Mucosa of rectum (tissue), 2 donors: ENCODE data around the gene GRM4.
A peak's percentile ranks its signal among the peaks of the same experiment; 100 is the strongest.

Source experiments
- H3K27ac ChIP-seq, 2 donors: one replicate each; pipeline ENCODE4 v1.7.0; 2013; ENCODE audit warnings: inconsistent platforms in 2 of 2, low read depth in 2 of 2, low read length in 2 of 2
- H3K27me3 ChIP-seq, 2 donors: one replicate each; pipeline ENCODE4 v1.7.0; 2013; ENCODE audit warnings: low read length in 2 of 2; ENCODE audit not compliant: control insufficient read depth in 2 of 2, insufficient read depth in 2 of 2
- H3K36me3 ChIP-seq, 2 donors: one replicate each; pipeline ENCODE4 v1.7.0; 2013; ENCODE audit warnings: low read length in 2 of 2; ENCODE audit not compliant: control insufficient read depth in 2 of 2, insufficient read depth in 2 of 2
- H3K4me1 ChIP-seq, 2 donors: one replicate each; pipeline ENCODE4 v1.7.0; 2013; ENCODE audit warnings: low read length in 2 of 2, mild to moderate bottlenecking in 1 of 2; ENCODE audit not compliant: control insufficient read depth in 2 of 2, insufficient read depth in 2 of 2
- H3K4me3 ChIP-seq, 2 donors: one replicate each; pipeline ENCODE4 v1.7.0; 2013; ENCODE audit warnings: low read length in 2 of 2
- H3K9ac ChIP-seq, 2 donors: one replicate each; pipeline ENCODE4 v1.7.0; 2013; ENCODE audit warnings: low read length in 2 of 2, low read depth in 1 of 2, mild to moderate bottlenecking in 1 of 2
- H3K9me3 ChIP-seq, 2 donors: one replicate each; pipeline ENCODE4 v1.7.0; 2013; ENCODE audit warnings: low read length in 2 of 2; ENCODE audit not compliant: control insufficient read depth in 2 of 2
- donor health status: healthy.
- donor health status: Normal muscosa, but diverticular disease.

The GRM4 gene

GRCh38 chr6:34035704-34036356 is 110.1 kb downstream of the GRM4 start:
- Histone ChIP-seq H3K4me3 (no peak overlapping the region), H3K27me3 (no peaks in the 10 kb centered on the region), H3K4me1 (no peaks in the 10 kb centered on the region), H3K9me3 (no peaks in the 10 kb centered on the region), H3K27ac (no peak overlapping the region), H3K9ac (no peak overlapping the region), H3K36me3 (no peaks in the 10 kb centered on the region)

GRCh38 chr6:34035161-34035560 is 110.7 kb downstream of the GRM4 start:
- no peaks in the 10 kb centered on the region for H3K9me3 ChIP-seq
- H3K9ac ChIP-seq = no peak overlapping the region
- H3K27ac ChIP-seq = no peak overlapping the region
- H3K36me3 ChIP-seq = no peaks in the 10 kb centered on the region
- H3K4me3 ChIP-seq = no peak overlapping the region
- no peaks in the 10 kb centered on the region for H3K27me3 ChIP-seq
- no peaks in the 10 kb centered on the region for H3K4me1 ChIP-seq

- Histone ChIP-seq H3K9me3 (no peaks in the 10 kb centered on the region), H3K9ac (no peak overlapping the region), H3K4me1 (no peaks in the 10 kb centered on the region), H3K27ac (no peak overlapping the region), H3K27me3 (no peaks in the 10 kb centered on the region), H3K4me3 (no peak overlapping the region), H3K36me3 (no peaks in the 10 kb centered on the region)
Measured at GRCh38 chr6:34032856-34033255, 113.0 kb downstream of the GRM4 start.

GRCh38 chr6:34031625-34032383 is 114.1 kb downstream of the GRM4 start:
- H3K9me3 ChIP-seq = no peaks in the 10 kb centered on the region
- no peaks in the 10 kb centered on the region for H3K36me3 ChIP-seq
- no peak overlapping the region for H3K4me3 ChIP-seq
- no peak overlapping the region for H3K9ac ChIP-seq
- H3K27me3 ChIP-seq = no peaks in the 10 kb centered on the region
- H3K4me1 ChIP-seq = peaks cover 0 to 2% of the 10 kb centered on the region in 2 donors
- H3K27ac ChIP-seq = no peak overlapping the region

DNA sequence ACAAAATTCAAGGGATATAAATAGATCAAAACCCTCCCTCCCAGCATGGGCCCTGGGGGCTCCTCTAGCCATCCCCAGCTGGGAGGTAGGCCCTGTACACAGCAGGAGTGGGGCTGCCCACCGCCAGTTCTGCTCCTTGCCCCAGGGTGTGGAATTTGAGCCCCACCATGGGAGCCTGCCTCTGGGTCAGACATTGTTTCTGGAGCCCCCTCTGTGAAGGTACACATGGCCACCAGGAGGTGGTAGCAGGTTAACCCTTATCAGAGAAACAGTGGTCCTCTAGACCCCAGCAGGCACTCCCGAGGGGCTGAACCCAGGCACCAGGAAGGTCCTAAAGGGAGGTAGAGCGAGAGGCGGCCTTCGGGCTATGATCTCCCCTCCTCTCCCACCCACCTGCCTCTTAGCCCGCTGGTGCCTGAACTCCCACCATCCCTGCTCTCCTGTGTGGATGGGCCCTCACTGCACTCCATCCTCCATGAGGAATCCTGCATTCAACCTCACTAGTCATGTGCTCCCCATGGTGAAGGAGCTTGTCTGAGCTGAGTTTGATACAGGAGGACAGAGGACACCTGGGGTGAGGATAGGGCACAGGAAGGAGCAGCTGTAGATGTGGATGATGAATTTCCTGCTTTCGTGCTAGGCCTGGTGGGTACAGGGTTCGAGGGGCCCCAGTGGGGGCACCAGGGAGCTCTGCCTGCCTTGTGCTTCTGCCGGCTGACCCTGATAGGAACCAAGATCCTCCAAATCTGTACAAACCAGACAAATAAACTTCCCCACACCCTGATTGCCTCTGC is 114.9 kb downstream of the GRM4 start:
- H3K9ac ChIP-seq = no peak overlapping the region
- no peaks in the 10 kb centered on the region for H3K36me3 ChIP-seq
- no peak overlapping the region for H3K27ac ChIP-seq
- no peaks in the 10 kb centered on the region for H3K9me3 ChIP-seq
- H3K4me1 ChIP-seq = peaks cover 0 to 4% of the 10 kb centered on the region in 2 donors
- H3K27me3 ChIP-seq = no peaks in the 10 kb centered on the region
- no peak overlapping the region for H3K4me3 ChIP-seq

DNA sequence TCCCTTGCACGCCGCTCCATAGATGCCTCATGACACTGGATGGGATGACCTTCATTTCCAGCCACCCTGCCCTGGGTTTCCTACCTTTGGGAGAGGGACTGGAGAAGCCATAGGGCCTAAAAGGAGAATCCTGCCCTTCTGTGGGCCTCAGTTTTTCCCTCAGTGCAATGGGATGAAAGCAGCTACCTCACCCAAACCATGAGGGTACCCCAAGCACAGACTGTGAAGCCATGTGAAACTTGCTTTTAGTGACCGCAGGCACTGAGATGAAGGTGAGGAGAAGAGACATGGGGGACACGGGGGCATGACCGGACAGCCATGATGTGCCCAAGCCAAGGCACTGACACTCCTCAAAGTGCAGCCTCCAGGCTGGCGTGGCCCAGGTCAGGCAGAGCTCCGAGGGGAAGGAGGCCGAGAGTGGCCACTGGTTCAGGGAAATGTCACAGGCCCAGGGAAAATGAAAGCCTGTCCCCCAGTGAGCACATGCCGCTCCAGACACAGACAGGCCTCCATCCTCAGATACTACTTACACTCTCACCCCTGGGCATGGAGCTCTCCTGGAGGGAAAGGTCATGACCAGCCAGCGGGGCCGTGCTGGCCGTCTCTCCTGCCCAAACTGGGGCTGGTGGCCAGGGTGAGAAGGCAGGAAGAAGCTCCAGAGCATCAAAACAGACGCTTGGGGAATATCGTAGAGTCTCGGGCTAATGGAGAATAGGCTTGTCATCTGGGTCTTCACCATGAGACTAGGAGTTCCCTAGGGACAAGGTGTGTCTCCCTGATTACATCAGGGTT is 116.2 kb downstream of the GRM4 start:
- Histone ChIP-seq H3K4me3 (no peak overlapping the region), H3K27me3 (no peaks in the 10 kb centered on the region), H3K9ac (no peak overlapping the region), H3K9me3 (no peaks in the 10 kb centered on the region), H3K36me3 (no peaks in the 10 kb centered on the region), H3K4me1 (peaks cover 0 to 4% of the 10 kb centered on the region in 2 donors), H3K27ac (no peak overlapping the region)

- Histone ChIP-seq H3K9me3 (no peaks in the 10 kb centered on the region), H3K4me1 (peaks cover 0 to 4% of the 10 kb centered on the region in 2 donors), H3K9ac (no peak overlapping the region), H3K36me3 (no peaks in the 10 kb centered on the region), H3K4me3 (no peak overlapping the region), H3K27me3 (no peaks in the 10 kb centered on the region), H3K27ac (no peak overlapping the region)
Measured at GRCh38 chr6:34028691-34029360, 117.1 kb downstream of the GRM4 start.

GRCh38 chr6:34027939-34028441 is 117.9 kb downstream of the GRM4 start:
- no peaks in the 10 kb centered on the region for H3K36me3 ChIP-seq
- no peak overlapping the region for H3K4me3 ChIP-seq
- no peaks in the 10 kb centered on the region for H3K27me3 ChIP-seq
- H3K9me3 ChIP-seq = no peaks in the 10 kb centered on the region
- H3K9ac ChIP-seq = no peak overlapping the region
- H3K4me1 ChIP-seq = peaks cover under 1 to 4% of the 10 kb centered on the region in 2 donors
- H3K27ac ChIP-seq = no peak overlapping the region

DNA sequence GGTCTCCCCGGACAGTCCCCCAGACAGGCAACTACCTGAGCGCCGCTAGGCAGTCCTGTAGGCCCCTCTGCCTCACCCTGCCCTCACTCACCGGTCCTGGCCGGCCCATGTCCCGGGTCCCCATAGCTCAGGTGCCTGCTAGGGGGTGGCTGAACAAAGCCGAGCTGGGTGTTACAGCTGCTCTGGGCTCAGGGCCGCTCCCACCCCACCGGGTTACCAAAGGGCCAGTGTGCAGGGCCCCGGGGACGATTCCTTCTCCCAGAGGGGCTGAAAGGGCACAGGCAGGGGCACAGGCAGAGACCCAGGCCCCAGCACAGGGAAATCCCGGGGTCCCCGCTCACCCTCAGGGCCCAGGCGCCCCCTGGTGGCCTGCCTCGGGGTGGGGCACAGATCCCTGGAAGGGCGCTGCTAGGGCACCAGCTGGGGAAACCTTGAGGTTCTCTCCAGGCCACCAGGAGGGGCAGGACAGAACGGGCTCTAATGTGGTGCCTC is 118.4 kb downstream of the GRM4 start:
- H3K27ac ChIP-seq = no peak overlapping the region
- H3K9ac ChIP-seq = peak overlapping the region in 1 of 2 donors; percentile 47
- peaks cover 4 to 5% of the 10 kb centered on the region in 2 donors for H3K4me1 ChIP-seq
- no peaks in the 10 kb centered on the region for H3K36me3 ChIP-seq
- no peaks in the 10 kb centered on the region for H3K9me3 ChIP-seq
- no peaks in the 10 kb centered on the region for H3K27me3 ChIP-seq
- H3K4me3 ChIP-seq = no peak overlapping the region
